GM12865 (cell line): ENCODE measurements around the gene ACVRL1.

Source experiments
- DNase-seq: peaks from one replicate; pipeline ENCODE4 v3.0.0; 2010; ENCODE audit warnings: low read depth
- H3K4me3 ChIP-seq: 2 replicates; pipeline ENCODE4 v1.5.1; 2011; ENCODE audit warnings: mild to moderate bottlenecking, low read depth, low read length, control low read depth
- CTCF ChIP-seq: IDR thresholded peaks from 2 replicates; pipeline ENCODE4 v1.5.1; 2011; ENCODE audit warnings: low read length, control low read depth, low read depth, inconsistent platforms; ENCODE audit not compliant: insufficient read depth; ENCODE audit errors: missing control alignments

Gene ACVRL1

GRCh38 chr12:51865757-51866270 lies 41.5 kb upstream of the ACVRL1 start:
- no peak overlapping the region for H3K4me3 ChIP-seq
- no peak for TF ChIP-seq CTCF
- DNase-seq = no peak

DNA sequence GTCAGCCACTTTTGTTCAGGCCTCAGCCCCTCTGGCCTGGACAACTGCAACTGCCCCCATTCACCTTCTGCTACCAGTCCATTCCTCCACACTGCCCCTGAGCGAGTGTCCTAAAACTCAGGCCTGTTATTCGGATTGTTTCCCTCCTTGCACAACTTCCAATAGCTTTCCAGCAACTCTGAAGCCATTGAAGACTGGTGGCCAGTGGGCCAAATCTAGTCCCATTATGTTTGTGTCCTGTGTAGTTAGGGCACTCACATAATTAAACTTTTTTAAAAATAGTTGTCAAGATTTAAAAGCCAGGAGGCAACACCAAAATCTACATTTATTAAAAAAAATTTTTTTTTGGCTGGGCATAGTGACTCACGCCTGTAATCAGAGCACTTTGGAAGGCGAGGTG lies 41.0 kb upstream of the ACVRL1 start:
- no peak overlapping the region for H3K4me3 ChIP-seq
- DNase-seq = no peak
- TF ChIP-seq CTCF = no peak

DNA sequence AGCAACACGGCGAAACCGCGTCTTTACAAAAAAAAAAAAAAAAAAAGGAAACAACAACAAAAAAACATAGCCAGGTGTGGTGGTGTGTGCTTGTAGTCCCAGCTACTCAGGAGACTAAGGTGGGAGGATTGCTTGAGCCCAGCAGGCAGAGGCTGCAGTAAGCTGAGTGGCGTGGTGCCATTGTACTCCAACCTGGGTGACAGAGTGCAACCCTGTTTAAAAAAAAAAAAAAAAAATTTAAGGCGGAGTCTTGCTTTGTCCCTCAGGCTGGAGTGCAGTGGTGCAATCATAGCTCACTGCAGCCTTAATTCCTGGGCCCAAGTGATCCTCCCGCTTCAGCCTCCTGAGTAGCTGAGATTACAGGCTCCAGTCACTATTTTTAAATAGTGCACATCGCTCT lies 40.5 kb upstream of the ACVRL1 start:
- DNase-seq = no peak
- TF ChIP-seq CTCF = no peak
- H3K4me3 ChIP-seq = no peak overlapping the region

DNA sequence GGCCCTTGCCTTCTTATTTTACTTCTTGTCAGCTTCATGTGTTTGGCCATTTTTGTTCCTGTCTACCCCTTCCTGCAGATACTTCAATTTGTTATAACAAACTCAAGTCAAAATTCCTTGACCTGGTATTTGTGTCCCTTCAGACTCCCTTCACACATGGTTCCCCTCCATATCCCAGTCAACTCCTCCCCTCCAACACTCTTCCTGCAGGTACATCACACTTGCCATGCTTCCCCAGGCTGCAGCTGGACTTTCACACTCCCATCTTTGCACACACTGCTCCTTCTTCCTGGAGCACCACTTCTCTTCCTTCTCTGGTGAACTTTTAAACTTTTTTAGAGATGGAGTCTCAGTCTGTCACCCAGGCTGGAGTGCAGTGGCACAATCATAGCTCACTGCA lies 39.9 kb upstream of the ACVRL1 start:
- H3K4me3 ChIP-seq = no peak overlapping the region
- TF ChIP-seq CTCF = no peak

GRCh38 chr12:51867796-51868428 lies 39.4 kb upstream of the ACVRL1 start:
- no peak overlapping the region for H3K4me3 ChIP-seq
- no peak for TF ChIP-seq CTCF

More for the DNA sequence above, 39.9 kb upstream of the ACVRL1 start:
- no peak for DNase-seq

DNA sequence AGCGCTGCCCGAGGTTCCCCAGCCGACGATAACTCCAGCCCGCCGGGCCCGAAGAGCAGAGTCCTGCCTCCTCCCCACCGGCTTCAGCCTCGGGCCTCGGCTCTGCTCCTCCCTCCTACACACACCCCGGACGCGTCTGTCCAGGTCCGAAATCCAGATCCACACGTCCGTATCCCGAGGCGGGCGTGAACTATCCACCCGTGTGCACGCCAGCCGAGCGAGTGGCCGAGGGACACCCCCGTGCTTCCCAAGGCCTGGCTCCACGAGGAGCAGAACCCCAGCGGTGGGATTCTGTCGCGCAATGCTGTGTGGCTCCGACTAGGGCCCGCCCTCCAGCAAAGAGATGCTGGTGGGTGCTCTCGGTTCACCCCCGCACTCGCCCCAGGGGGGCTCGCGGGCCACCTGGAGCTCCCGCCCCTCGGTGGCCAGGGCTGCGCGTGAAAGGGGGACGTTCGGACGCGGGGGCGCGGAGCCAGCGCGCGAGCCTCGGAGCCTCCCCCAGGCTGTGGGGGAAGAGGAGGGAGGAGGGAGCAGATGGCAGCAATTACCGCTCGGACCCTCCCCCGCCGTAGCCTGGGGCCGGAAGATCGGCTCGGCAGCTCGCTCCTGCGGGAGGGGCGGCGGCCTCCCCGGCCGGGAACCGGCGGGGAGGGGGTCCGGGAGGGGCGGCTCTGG lies 38.3 kb upstream of the ACVRL1 start:
- no peak for DNase-seq
- H3K4me3 ChIP-seq = no peak overlapping the region
- no peak for TF ChIP-seq CTCF

More at GRCh38 chr12:51867796-51868428, 39.4 kb upstream of the ACVRL1 start:
- no peak for DNase-seq
